GM12891 (cell line): ENCODE data around the gene TUBA3E. TPM values are rescaled to one million over a fixed set of nuclear protein-coding genes. Genes with fewer than 3 reads are reported as not detected.
"Not testable (repeated sequence)": the region's sequence is repeated elsewhere in the genome, so short reads cannot be mapped to it uniquely, and the experiment has no call there.

Experiments
- DNase-seq: peaks from one replicate; pipeline ENCODE4 v3.0.0; 2011; ENCODE audit warnings: low spot score; ENCODE audit not compliant: insufficient read length
- FAIRE-seq: peaks from 2 replicates; lab custom pipeline; 2011; peaks lifted over from hg19 to GRCh38; lab: Jason Lieb, UNC
- PAX5 ChIP-seq: IDR thresholded peaks from 2 replicates; pipeline ENCODE4 v1.6.1; 2011; ENCODE audit warnings: low read length, moderate library complexity, mild to moderate bottlenecking; ENCODE audit not compliant: insufficient read depth, severe bottlenecking
- POLR2A ChIP-seq: IDR thresholded peaks from 2 replicates; pipeline ENCODE4 v1.6.1; 2011; ENCODE audit warnings: low read depth, low read length, control low read depth
- POLR2AphosphoS5 ChIP-seq: IDR thresholded peaks from 2 replicates; pipeline ENCODE4 v1.6.1; 2011; ENCODE audit warnings: low read depth, low read length, control low read depth
- POU2F2 ChIP-seq: IDR thresholded peaks from 2 replicates; pipeline ENCODE4 v1.6.1; 2011; ENCODE audit warnings: low read depth, mild to moderate bottlenecking, control low read depth, low read length, moderate library complexity
- SPI1 ChIP-seq: IDR thresholded peaks from 2 replicates; pipeline ENCODE4 v1.6.1; 2011; ENCODE audit warnings: low read depth, low read length, control low read depth
- TAF1 ChIP-seq: IDR thresholded peaks from 2 replicates; pipeline ENCODE4 v1.6.1; 2011; ENCODE audit warnings: low read depth, low read length, control low read depth
- polyA plus RNA-seq: library from polyadenylated mRNA; unstranded; fragments of >200 nt; gene quantifications from one replicate; pipeline ENCODE4 v1.2.1, GENCODE V29; 2012; ENCODE audit warnings: low read depth, missing spikeins, inconsistent platforms; ENCODE audit not compliant: missing spikeins

TUBA3E gene
- not detected for polyA plus RNA-seq

GRCh38 chr2:130198343-130198742, at the start of gene TUBA3E:
TSS of gene TUBA3E (minus strand) at chr2:130198439. CDS start at chr2:130198360, 79 bp downstream.
- DNase-seq = no peak
- TF ChIP-seq POLR2AphosphoS5 (no peak), SPI1 (no peak)
- FAIRE-seq = no peak

- DNase-seq = no peak
- TF ChIP-seq POU2F2 = no peak
- no peak for TF ChIP-seq PAX5
- no peak for TF ChIP-seq TAF1
- no peak for TF ChIP-seq POLR2A
- no peak for FAIRE-seq
These were observed 48.2 kb upstream of the TUBA3E start for GRCh38 chr2:130246430-130246829.

DNA sequence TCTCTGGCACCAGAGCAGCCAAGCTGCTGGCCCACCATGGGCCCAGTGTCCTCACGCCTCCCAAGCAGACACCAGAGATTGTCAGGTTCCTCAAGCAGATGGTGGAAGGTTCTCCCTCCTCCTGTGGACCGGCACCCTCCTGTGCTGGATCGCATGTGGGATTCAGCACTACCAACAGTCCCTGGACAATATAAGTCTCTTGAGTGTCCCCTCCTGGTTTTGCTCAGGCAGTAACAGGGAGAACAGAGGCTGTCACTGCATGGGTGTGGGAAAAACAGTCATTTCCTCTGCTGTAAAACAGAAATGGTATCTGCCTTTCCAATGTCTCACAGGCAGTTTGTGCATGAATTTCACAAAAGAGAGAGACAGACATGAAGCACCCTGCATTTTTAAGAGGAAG, 47.7 kb upstream of the TUBA3E start:
- no peak for DNase-seq
- TF ChIP-seq SPI1 (no peak), POLR2A (no peak), TAF1 (no peak), POLR2AphosphoS5 (no peak), POU2F2 (no peak), PAX5 (no peak)

DNA sequence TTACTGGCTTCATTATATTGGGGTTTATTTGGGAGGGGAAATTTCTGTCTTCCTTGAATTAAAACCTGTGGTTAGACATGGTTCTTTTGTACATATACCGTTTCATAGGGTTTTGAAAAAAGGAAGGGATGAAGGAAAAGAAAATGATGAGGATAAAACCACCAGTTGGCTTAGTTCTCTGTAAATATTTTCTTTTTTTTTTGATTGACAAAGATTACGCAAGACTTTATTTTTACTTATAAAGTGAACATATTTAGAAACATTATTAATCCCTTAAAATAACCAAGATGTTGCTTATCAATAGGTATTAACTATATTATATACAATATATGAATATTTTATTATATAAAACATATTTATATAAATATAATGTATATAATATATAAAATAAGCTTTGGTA, 45.1 kb upstream of the TUBA3E start:
- no peak for FAIRE-seq
- TF ChIP-seq TAF1 = no peak
- no peak for TF ChIP-seq POLR2AphosphoS5
- no peak for TF ChIP-seq PAX5
- TF ChIP-seq SPI1 = no peak
- TF ChIP-seq POLR2A = no peak
- TF ChIP-seq POU2F2 = no peak
- no peak for DNase-seq

More for the DNA sequence above, 47.7 kb upstream of the TUBA3E start:
- no peak for FAIRE-seq

DNA sequence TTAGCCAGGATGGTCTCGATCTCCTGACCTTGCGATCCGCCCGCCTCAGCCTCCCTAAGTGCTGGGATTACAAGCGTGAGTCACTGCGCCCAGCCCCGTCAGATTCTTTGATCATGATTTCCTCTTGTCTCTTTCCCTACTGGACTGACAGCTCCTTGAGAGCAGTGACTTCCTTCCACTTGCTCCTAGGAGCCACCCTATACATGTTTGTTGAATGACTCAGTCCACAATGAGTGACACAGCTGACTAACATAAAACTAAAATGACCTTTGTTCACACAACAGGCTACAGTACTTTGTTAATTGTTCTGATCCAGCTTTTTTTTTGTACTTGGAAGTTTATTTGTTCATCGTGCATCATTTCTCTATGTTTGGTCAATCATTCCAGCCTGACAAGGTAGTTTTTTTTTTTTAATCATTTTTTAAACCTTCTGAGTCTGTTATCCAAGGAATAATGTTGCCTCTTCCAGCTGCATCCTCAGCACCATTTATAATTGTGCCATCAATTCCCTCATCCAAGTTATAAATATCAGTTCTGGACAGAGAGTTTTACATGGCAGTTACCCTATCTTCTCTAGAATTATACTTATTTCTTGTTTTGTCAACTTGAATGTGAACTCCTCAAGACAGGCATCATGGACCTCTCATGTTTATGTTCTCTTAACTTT, 42.9 kb upstream of the TUBA3E start:
- no peak for FAIRE-seq
- TF ChIP-seq SPI1 (no peak), TAF1 (no peak), PAX5 (no peak), POLR2AphosphoS5 (no peak), POLR2A (no peak), POU2F2 (no peak)
- DNase-seq = no peak

DNA sequence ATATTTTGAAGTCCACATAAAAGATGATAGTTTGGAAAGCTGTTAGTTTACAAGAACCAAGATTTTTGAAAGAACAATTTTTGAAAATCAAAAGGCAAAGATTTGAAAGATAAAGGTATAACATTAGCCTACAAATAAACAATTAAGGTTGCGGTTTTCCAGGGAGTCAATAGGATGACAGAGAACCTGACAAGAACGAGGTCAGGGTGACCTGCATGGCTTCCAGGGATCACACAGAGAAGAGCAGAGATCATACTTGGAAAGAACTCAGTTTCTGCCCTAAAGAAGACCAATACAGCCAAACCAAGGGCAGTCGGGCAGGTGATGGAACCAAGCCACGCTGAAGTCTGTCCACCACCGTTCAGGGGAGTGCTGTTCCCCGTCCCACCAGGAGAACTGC, 41.3 kb upstream of the TUBA3E start:
- DNase-seq, FAIRE-seq: not testable (repeated sequence)

DNA sequence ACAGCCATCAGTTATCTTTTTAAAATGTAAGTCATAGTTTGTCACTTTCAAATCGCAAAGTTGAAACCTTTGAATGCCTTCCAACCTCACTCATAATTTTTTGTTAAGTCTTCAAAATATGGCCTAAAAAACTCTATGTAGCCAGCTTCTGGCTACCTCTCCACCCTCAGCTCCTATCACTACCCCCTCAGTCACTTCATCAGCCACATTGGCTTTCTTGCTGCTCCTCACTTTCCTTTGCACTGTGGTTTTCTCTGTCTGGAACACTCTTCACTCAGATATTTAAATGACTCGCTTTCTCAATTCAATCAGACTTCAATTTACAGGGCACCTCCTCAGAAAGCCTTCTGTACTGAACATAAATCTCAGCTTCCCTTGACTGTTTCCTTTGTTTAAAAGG, 34.8 kb upstream of the TUBA3E start:
- not testable (repeated sequence) for DNase-seq, FAIRE-seq

GRCh38 chr2:130231656-130232055, 33.4 kb upstream of the TUBA3E start:
- no peak for TF ChIP-seq SPI1
- no peak for TF ChIP-seq POLR2A
- TF ChIP-seq TAF1 = no peak
- TF ChIP-seq POLR2AphosphoS5 = no peak
- no peak for TF ChIP-seq POU2F2
- TF ChIP-seq PAX5 = no peak
- DNase-seq = no peak
- no peak for FAIRE-seq

GRCh38 chr2:130230907-130231306, 32.7 kb upstream of the TUBA3E start:
- not testable (repeated sequence) for DNase-seq, FAIRE-seq

GRCh38 chr2:130230376-130230775, 32.1 kb upstream of the TUBA3E start:
- FAIRE-seq, DNase-seq: not testable (repeated sequence)

GRCh38 chr2:130229161-130229510, 30.9 kb upstream of the TUBA3E start:
- not testable (repeated sequence) for FAIRE-seq, DNase-seq

- not testable (repeated sequence) for FAIRE-seq, DNase-seq
These were observed 30.4 kb upstream of the TUBA3E start for GRCh38 chr2:130228467-130229160.

- not testable (repeated sequence) for FAIRE-seq
These were observed 29.8 kb upstream of the TUBA3E start for GRCh38 chr2:130228005-130228404.

GRCh38 chr2:130222523-130222922, 24.3 kb upstream of the TUBA3E start:
- FAIRE-seq, DNase-seq: not testable (repeated sequence)

More at GRCh38 chr2:130228005-130228404, 29.8 kb upstream of the TUBA3E start:
- not testable (repeated sequence) for DNase-seq

DNA sequence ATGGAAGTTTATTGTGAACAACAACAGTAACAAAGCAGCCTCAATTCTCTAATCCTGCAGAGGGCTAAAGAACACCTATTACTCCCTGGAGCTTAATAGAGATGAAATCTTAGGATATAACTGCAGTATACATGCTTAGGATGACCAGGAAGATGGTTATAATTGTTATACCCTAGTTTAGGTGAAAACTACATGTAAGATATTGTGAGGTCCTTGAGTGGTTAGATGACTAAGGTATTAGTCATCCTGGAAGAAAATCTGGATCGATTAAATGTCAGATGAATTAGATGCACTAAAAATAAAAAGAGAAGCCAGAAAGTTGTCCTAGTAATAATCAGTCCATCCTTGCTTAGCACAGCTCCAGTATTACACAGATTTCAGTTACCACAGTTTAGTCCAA, 22.3 kb upstream of the TUBA3E start:
- not testable (repeated sequence) for DNase-seq, FAIRE-seq

- not testable (repeated sequence) for FAIRE-seq, DNase-seq
These were observed 20.9 kb upstream of the TUBA3E start for GRCh38 chr2:130219147-130219546.

- not testable (repeated sequence) for DNase-seq, FAIRE-seq
These were observed 8.8 kb upstream of the TUBA3E start for GRCh38 chr2:130207051-130207450.
